SK-MEL-5 (cell line): ENCODE measurements around the gene LENG8. TPM values are rescaled to one million over a fixed set of nuclear protein-coding genes. Genes with fewer than 3 reads are reported as not detected.
"Not testable (repeated sequence)": the region's sequence is repeated elsewhere in the genome, so short reads cannot be mapped to it uniquely, and the experiment has no call there.

Experiments
- DNase-seq: peaks from one replicate; pipeline ENCODE4 v3.0.0-alpha.2; 2016; ENCODE audit warnings: low read depth, low spot score
- in situ Hi-C: cut with HindIII; loops from 2 replicates; pipeline ENCODE4 v1.10.0; 2016; ENCODE audit warnings: low sequenced_read_pairs, high pct_unique_total_duplicates, low pct_unique_long_range_greater_than_20kb
- total RNA-seq: library from RNA; depleted of rRNA; stranded (reverse); fragments of >200 nt; shearing (Covaris generic); gene quantifications from 2 replicates; pipeline ENCODE4 v1.2.3, GENCODE V29; 2014

Gene LENG8
- total RNA-seq, 1 experiment from 2014 or later, result 8.5 TPM

- in situ Hi-C loops, result no loop called here
These were observed 16.6 kb downstream of the LENG8 start for GRCh38 chr19:54465426-54466109.

GRCh38 chr19:54466110-54466480, 17.1 kb downstream of the LENG8 start:
- in situ Hi-C loops, result not testable (repeated sequence)

More at GRCh38 chr19:54465426-54466109, 16.6 kb downstream of the LENG8 start:
- no peak for DNase-seq

GRCh38 chr19:54469496-54469934, 20.5 kb downstream of the LENG8 start:
- DNase-seq, result no peak
- in situ Hi-C loops, result no loop called here

More at GRCh38 chr19:54466110-54466480, 17.1 kb downstream of the LENG8 start:
- not testable (repeated sequence) for DNase-seq

- in situ Hi-C loops, result no loop called here
- no peak for DNase-seq
These were observed 21.4 kb downstream of the LENG8 start for GRCh38 chr19:54470276-54470887.

GRCh38 chr19:54470991-54471782, 22.2 kb downstream of the LENG8 start:
- DNase-seq, result no peak
- in situ Hi-C loops, result no loop called here

GRCh38 chr19:54473071-54473891, 24.3 kb downstream of the LENG8 start, which contains the start of gene CDC42EP5:
Gene CDC42EP5 (minus strand): TSS chr19:54473296. CDS start chr19:54465547, 7,749 bp downstream.
- no peak for DNase-seq
- in situ Hi-C loops, result no loop called here

GRCh38 chr19:54473892-54474372, 24.9 kb downstream of the LENG8 start:
- in situ Hi-C loops, result no loop called here
- no peak for DNase-seq

- DNase-seq, result no peak
- in situ Hi-C loops, result no loop called here
These were observed 26.7 kb downstream of the LENG8 start for GRCh38 chr19:54475706-54476105.

GRCh38 chr19:54477650-54478049, 28.7 kb downstream of the LENG8 start:
- in situ Hi-C loops, result no loop called here
- DNase-seq, result peak; percentile 27

- peak; percentile 62 for DNase-seq
- in situ Hi-C loops, result no loop called here
These were observed 29.8 kb downstream of the LENG8 start for GRCh38 chr19:54478677-54479266.

GRCh38 chr19:54480051-54480450, 31.1 kb downstream of the LENG8 start:
- in situ Hi-C loops, result no loop called here
- no peak for DNase-seq

- in situ Hi-C loops, result no loop called here
These were observed 32.4 kb downstream of the LENG8 start for GRCh38 chr19:54481326-54481930.

GRCh38 chr19:54482889-54483288, 33.9 kb downstream of the LENG8 start:
- in situ Hi-C loops, result no loop called here

More at GRCh38 chr19:54481326-54481930, 32.4 kb downstream of the LENG8 start:
- DNase-seq, result peak; percentile 62

GRCh38 chr19:54484451-54484850, 35.5 kb downstream of the LENG8 start:
- DNase-seq, result no peak
- in situ Hi-C loops, result no loop called here

More at GRCh38 chr19:54482889-54483288, 33.9 kb downstream of the LENG8 start:
- no peak for DNase-seq

GRCh38 chr19:54485851-54486250, 36.9 kb downstream of the LENG8 start:
- no peak for DNase-seq
- in situ Hi-C loops, result no loop called here

- in situ Hi-C loops, result no loop called here
These were observed 40.3 kb downstream of the LENG8 start for GRCh38 chr19:54489341-54489740.

GRCh38 chr19:54489766-54490165, 40.8 kb downstream of the LENG8 start:
- DNase-seq, result no peak
- in situ Hi-C loops, result no loop called here

More at GRCh38 chr19:54489341-54489740, 40.3 kb downstream of the LENG8 start:
- no peak for DNase-seq
